ENCODE data around the gene VCAN.

Gene VCAN

GRCh38 chr5:83564069-83564749 lies 92.7 kb downstream of the VCAN start:
- peak; percentile 61 for DNase-seq (ENCODE audit: low spot score)

GRCh38 chr5:83567741-83568140 lies 96.2 kb downstream of the VCAN start:
- DNase-seq (ENCODE audit: low spot score) = no peak

- no peak for DNase-seq (ENCODE audit: low spot score)
Observed at GRCh38 chr5:83568186-83568585, 96.6 kb downstream of the VCAN start.

GRCh38 chr5:83570916-83571315 lies 99.4 kb downstream of the VCAN start:
- DNase-seq (ENCODE audit: low spot score) = no peak

- no peak for DNase-seq (ENCODE audit: low spot score)
Observed at GRCh38 chr5:83572271-83572670, 100.7 kb downstream of the VCAN start.

GRCh38 chr5:83576341-83576740 lies 104.8 kb downstream of the VCAN start:
- no peak for DNase-seq (ENCODE audit: low spot score)

GRCh38 chr5:83577036-83577636 lies 105.6 kb downstream of the VCAN start:
- DNase-seq (ENCODE audit: low spot score) = no peak

- DNase-seq (ENCODE audit: low spot score) = no peak
Observed at GRCh38 chr5:83583859-83584258, 112.3 kb downstream of the VCAN start.

GRCh38 chr5:83586874-83587776 lies 115.6 kb downstream of the VCAN start:
- DNase-seq (ENCODE audit: low spot score) = no peak

- no peak for DNase-seq (ENCODE audit: low spot score)
Observed at GRCh38 chr5:83589786-83590185, 118.2 kb downstream of the VCAN start.

GRCh38 chr5:83590966-83591365 lies 119.4 kb downstream of the VCAN start:
- DNase-seq (ENCODE audit: low spot score) = no peak

GRCh38 chr5:83595217-83595616 lies 123.7 kb downstream of the VCAN start:
- DNase-seq (ENCODE audit: low spot score) = no peak

- DNase-seq (ENCODE audit: low spot score) = peak; percentile 52
Observed at GRCh38 chr5:83608122-83608521, 136.6 kb downstream of the VCAN start.

- DNase-seq (ENCODE audit: low spot score) = no peak
Observed at GRCh38 chr5:83614841-83615240, 143.3 kb downstream of the VCAN start.

GRCh38 chr5:83628360-83628759 lies 156.8 kb downstream of the VCAN start:
- DNase-seq (ENCODE audit: low spot score) = no peak
